Nephron (organoid): ENCODE measurements around the gene RPL38.

ENCODE experiments used
- H3K27ac Mint-ChIP-seq, 3 experiments: 2 replicates each; pipeline ENCODE4 v1.8.0; 2020; ENCODE audit warnings: mixed read lengths in 3 of 3, mild to moderate bottlenecking in 2 of 3, moderate library complexity in 1 of 3
- H3K27me3 Mint-ChIP-seq: 2 replicates; pipeline ENCODE4 v1.8.0; 2021; ENCODE audit warnings: low read depth, mild to moderate bottlenecking, moderate library complexity, mixed read lengths
- H3K36me3 Mint-ChIP-seq: 2 replicates; pipeline ENCODE4 v1.8.0; 2020; ENCODE audit warnings: low read depth, mixed read lengths
- H3K4me1 Mint-ChIP-seq: 2 replicates; pipeline ENCODE4 v1.8.0; 2020; ENCODE audit warnings: mixed read lengths
- H3K4me3 Mint-ChIP-seq, 3 experiments: 2 replicates each; pipeline ENCODE4 v1.8.0; 2020; ENCODE audit warnings: mild to moderate bottlenecking in 3 of 3, mixed read lengths in 3 of 3, moderate library complexity in 2 of 3
- H3K9me3 Mint-ChIP-seq: 2 replicates; pipeline ENCODE4 v1.8.0; 2020; ENCODE audit warnings: mixed read lengths
- TF ChIP-seq, protein P1 (sequence below), 3 experiments: fragments of 200-600 bp; sonication (generic); IDR thresholded peaks; one replicate each; pipeline ENCODE4 v1.5.0; 2021; ENCODE audit warnings: antibody characterized with exemption in 3 of 3; ENCODE audit not compliant: unreplicated experiment in 3 of 3

Gene RPL38

DNA sequence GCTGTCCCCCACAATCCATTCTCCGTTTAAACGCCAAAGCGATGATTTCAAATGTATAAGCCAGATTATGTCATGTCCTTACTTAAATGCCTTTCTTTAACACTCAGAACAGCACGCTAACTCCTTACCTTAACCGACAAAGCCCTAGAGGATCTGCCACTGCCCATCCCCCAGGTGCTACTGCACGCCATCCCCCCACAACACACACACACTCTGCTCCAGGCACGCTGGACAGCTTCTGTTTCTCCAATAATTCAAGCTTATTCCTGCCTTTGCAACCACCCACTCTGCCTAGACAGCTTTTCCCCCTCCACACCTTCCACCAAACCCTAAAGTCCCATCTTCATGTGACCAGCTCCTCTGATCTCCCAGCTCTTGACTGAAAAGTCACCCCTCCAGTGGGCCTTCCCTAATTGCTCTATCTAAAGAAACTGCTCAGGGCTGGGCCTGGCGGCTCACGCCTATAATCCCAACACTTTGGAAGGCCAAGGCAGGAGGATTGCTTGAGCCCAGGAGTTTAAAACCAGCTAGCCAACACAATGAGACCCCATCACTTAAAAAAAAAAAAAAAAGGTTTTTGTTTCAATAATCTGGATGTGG is 38.9 kb upstream of the RPL38 start:
- Mint-ChIP-seq H3K36me3 (no peaks in the 10 kb centered on the region), H3K4me3 (no peak overlapping the region), H3K9me3 (peaks cover 4% of the 10 kb centered on the region), H3K27ac (no peak overlapping the region), H3K27me3 (peaks cover 12% of the 10 kb centered on the region), H3K4me1 (peaks cover 14% of the 10 kb centered on the region)
- TF ChIP-seq, protein P1, sequence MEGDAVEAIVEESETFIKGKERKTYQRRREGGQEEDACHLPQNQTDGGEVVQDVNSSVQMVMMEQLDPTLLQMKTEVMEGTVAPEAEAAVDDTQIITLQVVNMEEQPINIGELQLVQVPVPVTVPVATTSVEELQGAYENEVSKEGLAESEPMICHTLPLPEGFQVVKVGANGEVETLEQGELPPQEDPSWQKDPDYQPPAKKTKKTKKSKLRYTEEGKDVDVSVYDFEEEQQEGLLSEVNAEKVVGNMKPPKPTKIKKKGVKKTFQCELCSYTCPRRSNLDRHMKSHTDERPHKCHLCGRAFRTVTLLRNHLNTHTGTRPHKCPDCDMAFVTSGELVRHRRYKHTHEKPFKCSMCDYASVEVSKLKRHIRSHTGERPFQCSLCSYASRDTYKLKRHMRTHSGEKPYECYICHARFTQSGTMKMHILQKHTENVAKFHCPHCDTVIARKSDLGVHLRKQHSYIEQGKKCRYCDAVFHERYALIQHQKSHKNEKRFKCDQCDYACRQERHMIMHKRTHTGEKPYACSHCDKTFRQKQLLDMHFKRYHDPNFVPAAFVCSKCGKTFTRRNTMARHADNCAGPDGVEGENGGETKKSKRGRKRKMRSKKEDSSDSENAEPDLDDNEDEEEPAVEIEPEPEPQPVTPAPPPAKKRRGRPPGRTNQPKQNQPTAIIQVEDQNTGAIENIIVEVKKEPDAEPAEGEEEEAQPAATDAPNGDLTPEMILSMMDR (IDR thresholded peaks at IDR 0.05; ENCODE audit: unreplicated experiment in 3 of 3), result no peak

DNA sequence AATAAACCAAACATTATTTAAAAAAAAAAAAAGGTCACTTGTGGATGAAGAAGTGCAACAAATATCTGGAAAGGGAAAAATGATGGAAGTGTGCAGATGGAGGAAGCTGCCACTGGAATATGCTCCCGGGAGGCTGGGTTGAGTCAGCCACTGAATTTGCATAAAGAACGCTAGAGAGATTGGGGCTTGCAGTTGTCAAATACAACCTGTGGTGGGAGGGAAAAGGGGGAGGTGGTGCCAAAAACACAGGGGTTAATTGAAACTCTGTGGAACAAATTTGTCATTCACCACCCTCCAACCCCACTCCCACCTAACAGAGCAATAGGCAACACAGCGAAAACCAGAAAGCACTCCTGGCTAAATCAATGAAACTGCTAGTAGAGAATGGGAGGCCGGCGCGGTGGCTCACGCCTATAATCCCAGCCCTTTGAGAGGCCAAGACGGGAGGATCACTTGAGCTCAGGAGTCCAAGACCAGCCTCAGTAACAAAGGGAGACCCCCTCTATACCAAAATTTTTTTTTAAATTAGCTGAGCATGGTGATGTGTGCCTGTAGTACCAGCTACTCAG is 37.6 kb upstream of the RPL38 start:
- Mint-ChIP-seq H3K27ac (no peak overlapping the region), H3K36me3 (no peaks in the 10 kb centered on the region), H3K9me3 (peaks cover 4% of the 10 kb centered on the region), H3K4me1 (peaks cover 11% of the 10 kb centered on the region), H3K27me3 (peaks cover 11% of the 10 kb centered on the region), H3K4me3 (no peak overlapping the region)
- TF ChIP-seq, protein P1 (IDR thresholded peaks at IDR 0.05; ENCODE audit: unreplicated experiment in 3 of 3), result no peak

DNA sequence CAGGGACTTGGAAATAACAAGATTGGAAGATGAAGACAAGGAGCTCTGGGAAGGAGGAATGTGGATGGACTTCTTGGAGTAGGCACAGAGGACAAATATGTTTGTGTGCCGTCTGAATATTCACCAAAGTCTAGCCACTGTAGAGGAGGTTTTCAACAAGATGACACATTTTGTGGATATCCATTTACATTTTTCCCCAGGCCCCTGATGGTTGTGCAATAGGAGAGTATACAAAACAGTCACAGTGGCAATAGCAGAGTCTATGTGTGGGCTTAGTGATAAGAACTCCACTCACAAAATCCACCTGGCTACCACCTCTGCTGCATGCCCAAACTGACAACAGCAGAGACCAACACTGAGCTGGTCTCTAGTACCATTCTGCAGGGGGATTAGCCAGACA is 32.6 kb upstream of the RPL38 start:
- peaks cover 8% of the 10 kb centered on the region for H3K4me1 Mint-ChIP-seq
- peaks cover 4% of the 10 kb centered on the region for H3K9me3 Mint-ChIP-seq
- H3K36me3 Mint-ChIP-seq, result no peaks in the 10 kb centered on the region
- no peak overlapping the region for H3K4me3 Mint-ChIP-seq
- TF ChIP-seq, protein P1 (IDR thresholded peaks at IDR 0.05; ENCODE audit: unreplicated experiment in 3 of 3), result no peak
- no peak overlapping the region for H3K27ac Mint-ChIP-seq
- H3K27me3 Mint-ChIP-seq, result peaks cover 31% of the 10 kb centered on the region

DNA sequence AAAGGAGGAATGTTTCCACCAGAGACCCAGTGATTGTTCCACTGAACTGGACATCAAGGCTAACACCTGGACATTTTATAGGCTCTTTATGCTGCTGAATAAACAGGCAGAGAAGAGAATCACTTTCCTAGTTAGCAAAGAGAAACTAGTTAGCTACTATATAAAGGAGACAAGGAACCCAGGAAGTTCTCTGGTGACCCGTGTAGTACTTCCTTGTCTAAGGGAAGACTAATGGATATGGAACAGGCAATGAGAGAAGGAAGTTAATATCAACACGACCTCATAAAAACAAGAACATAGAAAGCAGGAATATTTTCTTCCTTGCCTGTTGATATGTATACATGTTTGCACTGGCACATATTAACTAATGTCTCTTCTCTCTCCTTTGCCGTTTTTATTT is 30.8 kb upstream of the RPL38 start:
- Mint-ChIP-seq H3K27ac (no peak overlapping the region), H3K36me3 (no peaks in the 10 kb centered on the region), H3K4me1 (peaks cover 8% of the 10 kb centered on the region), H3K4me3 (no peak overlapping the region), H3K27me3 (peaks cover 38% of the 10 kb centered on the region), H3K9me3 (peaks cover under 1% of the 10 kb centered on the region)
- TF ChIP-seq, protein P1 (IDR thresholded peaks at IDR 0.05; ENCODE audit: unreplicated experiment in 3 of 3), result no peak

DNA sequence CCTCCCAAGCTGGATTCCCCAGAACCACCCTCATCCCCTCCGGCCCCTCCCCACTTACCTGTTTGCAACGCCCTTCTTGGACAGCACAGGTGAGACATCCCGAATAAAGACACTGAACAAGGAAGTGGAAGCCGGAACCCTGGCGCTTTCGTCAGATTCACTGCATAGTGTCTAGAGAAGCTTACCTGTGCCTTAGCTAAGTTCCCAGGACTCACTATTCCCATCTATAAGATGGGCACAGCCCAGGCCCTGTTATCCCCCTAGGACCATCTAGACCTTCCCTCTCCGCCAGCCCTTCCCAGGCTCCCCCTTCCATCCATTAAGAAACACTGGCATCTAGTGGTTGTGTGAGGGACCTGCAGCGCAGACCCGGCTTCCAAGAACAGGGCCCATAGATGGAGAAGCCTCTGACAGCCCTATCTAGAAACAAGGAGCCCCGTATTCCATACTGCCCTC is 26.9 kb upstream of the RPL38 start:
- Mint-ChIP-seq H3K27ac (no peak overlapping the region), H3K4me1 (peaks cover 8% of the 10 kb centered on the region), H3K9me3 (no peaks in the 10 kb centered on the region), H3K36me3 (no peaks in the 10 kb centered on the region), H3K27me3 (peaks cover 56% of the 10 kb centered on the region), H3K4me3 (no peak overlapping the region)
- TF ChIP-seq, protein P1 (IDR thresholded peaks at IDR 0.05; ENCODE audit: unreplicated experiment in 3 of 3), result peak; percentile 87 to 95 (median 88)

DNA sequence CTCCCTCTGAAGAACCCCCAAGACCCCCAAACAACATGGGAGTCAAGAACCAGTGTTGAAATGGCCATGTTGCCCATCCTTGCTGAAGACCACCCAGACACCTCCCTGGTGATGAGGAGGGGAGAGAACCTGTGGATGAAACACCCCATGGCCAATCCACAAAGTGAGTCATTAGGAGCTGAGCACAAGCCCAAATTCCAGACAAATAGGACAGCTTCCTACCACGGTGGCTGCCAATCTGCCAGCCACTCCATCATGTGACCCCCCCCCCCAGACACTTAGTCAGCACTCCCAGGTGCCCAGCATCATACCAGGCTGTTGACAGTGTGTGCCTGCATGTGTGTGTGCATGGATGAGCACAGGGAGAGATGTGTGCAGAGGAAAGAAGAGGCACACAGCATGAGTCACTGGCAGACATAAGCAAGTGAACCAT is 26.4 kb upstream of the RPL38 start:
- TF ChIP-seq, protein P1 (IDR thresholded peaks at IDR 0.05; ENCODE audit: unreplicated experiment in 3 of 3), result no peak
- H3K9me3 Mint-ChIP-seq, result no peaks in the 10 kb centered on the region
- no peak overlapping the region for H3K4me3 Mint-ChIP-seq

More for the DNA sequence above, 26.4 kb upstream of the RPL38 start:
- Mint-ChIP-seq H3K4me1 (peaks cover 8% of the 10 kb centered on the region), H3K27ac (no peak overlapping the region), H3K36me3 (no peaks in the 10 kb centered on the region), H3K27me3 (peaks cover 51% of the 10 kb centered on the region)
